HepG2 (cell line): Measurements from ENCODE around the gene COL8A2. TPM values are rescaled to one million over a fixed set of nuclear protein-coding genes. Genes with fewer than 3 reads are reported as not detected.

ENCODE experiments used
- CREM ChIP-seq, 2 experiments: sonication (generic) in 1 of 2; formaldehyde crosslinking in 1 of 2; IDR thresholded peaks; 2 replicates each; pipeline versions ENCODE4 v1.4.0 to v1.6.1; 2016 to 2020; ENCODE audit warnings: antibody characterized with exemption in 1 of 2, mild to moderate bottlenecking in 1 of 2, missing genetic modification reagents in 1 of 2
- FOXJ3 ChIP-seq: sonication (generic); formaldehyde crosslinking; IDR thresholded peaks from 2 replicates; pipeline ENCODE4 v1.4.0; 2020; ENCODE audit warnings: missing genetic modification reagents, mild to moderate bottlenecking, borderline replicate concordance
- GATA4 ChIP-seq: sonication (generic); IDR thresholded peaks from 2 replicates; pipeline ENCODE4 v1.6.1; 2016; ENCODE audit warnings: antibody characterized with exemption, low read depth, borderline replicate concordance
- HDAC6 ChIP-seq: fragments of 200-600 bp; sonication (generic); IDR thresholded peaks from 2 replicates; pipeline ENCODE4 v1.7.0; 2017; ENCODE audit warnings: mild to moderate bottlenecking, antibody characterized with exemption, low read length, low read depth
- HOXA9 ChIP-seq: sonication (generic); formaldehyde crosslinking; IDR thresholded peaks from 2 replicates; pipeline ENCODE4 v1.8.1; 2022; ENCODE audit warnings: missing genetic modification reagents, mild to moderate bottlenecking, moderate library complexity, borderline replicate concordance
- KLF6 ChIP-seq: IDR thresholded peaks from 2 replicates; pipeline ENCODE4 v1.8.0; 2016; ENCODE audit warnings: missing biosample characterization, missing genetic modification reagents
- LBX2 ChIP-seq: sonication (generic); formaldehyde crosslinking; IDR thresholded peaks from 2 replicates; pipeline ENCODE4 v1.5.0; 2020; ENCODE audit warnings: missing genetic modification reagents, mild to moderate bottlenecking, borderline replicate concordance
- MAFF ChIP-seq: IDR thresholded peaks from 2 replicates; pipeline ENCODE4 v1.6.1; 2011; ENCODE audit warnings: low read depth, low read length, improper control_type of control experiment
- MXD1 ChIP-seq: sonication (generic); formaldehyde crosslinking; IDR thresholded peaks from 2 replicates; pipeline ENCODE4 v1.4.0; 2020; ENCODE audit warnings: mild to moderate bottlenecking, missing genetic modification reagents
- NR2F2 ChIP-seq: IDR thresholded peaks from 2 replicates; pipeline ENCODE4 v1.6.1; 2012; ENCODE audit warnings: low read depth, inconsistent platforms, borderline replicate concordance
- SMAD3 ChIP-seq: sonication (generic); formaldehyde crosslinking; IDR thresholded peaks from 2 replicates; pipeline ENCODE4 v1.4.0; 2020; ENCODE audit warnings: missing genetic modification reagents
- SOX5 ChIP-seq: IDR thresholded peaks from 2 replicates; pipeline ENCODE4 v1.6.1; 2016; ENCODE audit warnings: borderline replicate concordance
- TSC22D2 ChIP-seq: sonication (generic); formaldehyde crosslinking; IDR thresholded peaks from 2 replicates; pipeline ENCODE4 v1.5.1; 2020; ENCODE audit warnings: missing genetic modification reagents, mild to moderate bottlenecking, borderline replicate concordance
- U2AF2 ChIP-seq: fragments of 200-400 bp; formaldehyde crosslinking; IDR thresholded peaks from 2 replicates; pipeline ENCODE4 v1.6.1; 2017; ENCODE audit warnings: low read depth, mild to moderate bottlenecking, low read length
- ZBTB37 ChIP-seq: sonication (generic); formaldehyde crosslinking; IDR thresholded peaks from 2 replicates; pipeline ENCODE4 v1.4.0; 2020; ENCODE audit warnings: mild to moderate bottlenecking, missing genetic modification reagents
- ZMYM2 ChIP-seq: sonication (generic); formaldehyde crosslinking; IDR thresholded peaks from 2 replicates; pipeline ENCODE4 v1.8.0; 2022; ENCODE audit warnings: mild to moderate bottlenecking, missing genetic modification reagents
- ZNF230 ChIP-seq: sonication (generic); formaldehyde crosslinking; IDR thresholded peaks from 2 replicates; pipeline ENCODE4 v1.4.0; 2020; ENCODE audit warnings: mild to moderate bottlenecking, missing genetic modification reagents
- ZNF431 ChIP-seq: sonication (generic); formaldehyde crosslinking; IDR thresholded peaks from 2 replicates; pipeline ENCODE4 v1.9.0; 2022; ENCODE audit warnings: missing genetic modification reagents, low read depth, mild to moderate bottlenecking, borderline replicate concordance
- ZNF713 ChIP-seq: sonication (generic); formaldehyde crosslinking; IDR thresholded peaks from 2 replicates; pipeline ENCODE4 v1.4.0; 2020; ENCODE audit warnings: mild to moderate bottlenecking, missing genetic modification reagents
- polyA plus RNA-seq, 8 experiments: library from polyadenylated mRNA; depleted of rRNA in 3 of 8; stranded (reverse) in 7 of 8; unstranded in 1 of 8; fragments of >200 nt; fragmentation: Illumina TruSeq in 4 of 8; extraction: Trizol in 4 of 8; gene quantifications; 2 replicates each; pipeline versions ENCODE4 v1.2.1 to v1.2.3, GENCODE V29; 2011 to 2016; ENCODE audit warnings: low read depth in 4 of 8, missing spikeins in 1 of 8, mixed read lengths in 1 of 8; ENCODE audit not compliant: insufficient read depth in 1 of 8
- total RNA-seq, 5 experiments: library from RNA; depleted of rRNA; stranded (reverse); fragments of >200 nt; fragmentation: Illumina TruSeq; extraction: Trizol; gene quantifications; 2 replicates each; pipeline ENCODE4 v1.2.3, GENCODE V29; 2016; ENCODE audit warnings: low read depth in 1 of 5
- TF ChIP-seq, protein P1 (sequence below): sonication (generic); formaldehyde crosslinking; IDR thresholded peaks from 2 replicates; pipeline ENCODE4 v1.8.0; 2022; ENCODE audit warnings: mild to moderate bottlenecking, missing genetic modification reagents; ENCODE audit not compliant: insufficient replicate concordance
- TF ChIP-seq, protein P2 (sequence below): sonication (generic); formaldehyde crosslinking; IDR thresholded peaks from 2 replicates; pipeline ENCODE4 v1.4.0; 2020; ENCODE audit warnings: mild to moderate bottlenecking, low read depth, missing genetic modification reagents
- TF ChIP-seq, protein P3 (sequence below): IDR thresholded peaks from 2 replicates; pipeline ENCODE4 v1.6.1; 2016; ENCODE audit warnings: mild to moderate bottlenecking, missing biosample characterization, missing genetic modification reagents

The COL8A2 gene
- total and polyA plus RNA-seq, 2 of the 13 experiments (the other 11 are each of a cell fraction or from before 2014, with no cell fraction given): 0.13 to 0.24 TPM

DNA sequence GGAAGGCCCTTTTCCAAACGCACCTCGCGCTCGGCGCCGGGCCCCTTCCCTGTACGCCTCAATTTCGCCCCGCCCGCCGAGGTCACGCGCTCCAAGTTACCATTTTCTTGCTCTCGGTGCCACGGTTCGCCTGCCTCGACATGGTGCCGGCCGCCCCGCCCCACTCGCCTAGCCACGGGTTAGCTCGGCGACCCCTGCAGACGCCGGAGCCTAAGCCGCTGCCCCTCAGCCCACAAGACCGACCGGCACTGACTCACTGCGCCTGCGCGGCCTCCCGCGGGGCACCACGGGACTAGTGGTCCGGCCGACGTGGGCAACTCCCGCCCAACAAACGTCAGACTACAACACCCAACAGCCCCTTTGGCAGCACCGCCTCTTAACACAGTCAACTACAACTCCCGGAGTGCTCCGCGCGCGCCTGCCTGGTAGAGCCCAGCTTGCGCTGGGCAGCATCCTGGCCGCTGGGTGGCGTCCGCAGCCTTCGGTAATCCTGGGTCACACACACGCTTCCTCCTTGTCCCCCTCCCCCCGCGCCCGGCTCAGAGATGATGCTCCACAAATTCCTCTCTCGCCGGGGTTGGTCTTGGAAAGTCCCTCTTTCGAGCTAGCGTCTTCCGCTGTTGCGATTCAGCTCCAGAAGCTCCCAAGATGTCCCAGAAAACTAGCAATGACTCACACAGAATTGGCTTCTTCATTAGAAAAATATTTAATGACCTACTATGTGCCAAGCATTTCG is 24.4 kb upstream of the COL8A2 start, which contains the start of gene TRAPPC3 (continued):
- TF ChIP-seq, protein P1, sequence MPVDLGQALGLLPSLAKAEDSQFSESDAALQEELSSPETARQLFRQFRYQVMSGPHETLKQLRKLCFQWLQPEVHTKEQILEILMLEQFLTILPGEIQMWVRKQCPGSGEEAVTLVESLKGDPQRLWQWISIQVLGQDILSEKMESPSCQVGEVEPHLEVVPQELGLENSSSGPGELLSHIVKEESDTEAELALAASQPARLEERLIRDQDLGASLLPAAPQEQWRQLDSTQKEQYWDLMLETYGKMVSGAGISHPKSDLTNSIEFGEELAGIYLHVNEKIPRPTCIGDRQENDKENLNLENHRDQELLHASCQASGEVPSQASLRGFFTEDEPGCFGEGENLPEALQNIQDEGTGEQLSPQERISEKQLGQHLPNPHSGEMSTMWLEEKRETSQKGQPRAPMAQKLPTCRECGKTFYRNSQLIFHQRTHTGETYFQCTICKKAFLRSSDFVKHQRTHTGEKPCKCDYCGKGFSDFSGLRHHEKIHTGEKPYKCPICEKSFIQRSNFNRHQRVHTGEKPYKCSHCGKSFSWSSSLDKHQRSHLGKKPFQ (CRISPR knock-in tag): peak; percentile 82
- TF ChIP-seq NR2F2: no peak
- no peak for TF ChIP-seq FOXJ3 (CRISPR knock-in tag)
- TF ChIP-seq SOX5 (CRISPR knock-in tag): peak; percentile 24; the same call in 1 of the 2 replicates
- TF ChIP-seq, protein P2, sequence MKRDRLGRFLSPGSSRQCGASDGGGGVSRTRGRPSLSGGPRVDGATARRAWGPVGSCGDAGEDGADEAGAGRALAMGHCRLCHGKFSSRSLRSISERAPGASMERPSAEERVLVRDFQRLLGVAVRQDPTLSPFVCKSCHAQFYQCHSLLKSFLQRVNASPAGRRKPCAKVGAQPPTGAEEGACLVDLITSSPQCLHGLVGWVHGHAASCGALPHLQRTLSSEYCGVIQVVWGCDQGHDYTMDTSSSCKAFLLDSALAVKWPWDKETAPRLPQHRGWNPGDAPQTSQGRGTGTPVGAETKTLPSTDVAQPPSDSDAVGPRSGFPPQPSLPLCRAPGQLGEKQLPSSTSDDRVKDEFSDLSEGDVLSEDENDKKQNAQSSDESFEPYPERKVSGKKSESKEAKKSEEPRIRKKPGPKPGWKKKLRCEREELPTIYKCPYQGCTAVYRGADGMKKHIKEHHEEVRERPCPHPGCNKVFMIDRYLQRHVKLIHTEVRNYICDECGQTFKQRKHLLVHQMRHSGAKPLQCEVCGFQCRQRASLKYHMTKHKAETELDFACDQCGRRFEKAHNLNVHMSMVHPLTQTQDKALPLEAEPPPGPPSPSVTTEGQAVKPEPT (CRISPR knock-in tag): no peak
- TF ChIP-seq TSC22D2 (CRISPR knock-in tag): no peak
- TF ChIP-seq GATA4: no peak; the same call in 1 of the 2 replicates
- TF ChIP-seq MAFF: peak; percentile 12; the same call in 1 of the 2 replicates
- peak; percentile 47; the same call in 1 of the 2 replicates for TF ChIP-seq ZBTB37 (CRISPR knock-in tag)
- no peak for TF ChIP-seq ZNF431 (CRISPR knock-in tag)
- TF ChIP-seq KLF6 (CRISPR knock-in tag): peak; percentile 59; the same call in 1 of the 2 replicates
- TF ChIP-seq ZNF713: no peak
- TF ChIP-seq LBX2 (CRISPR knock-in tag): no peak; the same call in 1 of the 2 replicates
- peak; percentile 98 for TF ChIP-seq CREM (IDR thresholded peaks at IDR 0.05)
- TF ChIP-seq CREM (CRISPR knock-in tag; IDR thresholded peaks at IDR 0.05): no peak
- TF ChIP-seq, protein P3, sequence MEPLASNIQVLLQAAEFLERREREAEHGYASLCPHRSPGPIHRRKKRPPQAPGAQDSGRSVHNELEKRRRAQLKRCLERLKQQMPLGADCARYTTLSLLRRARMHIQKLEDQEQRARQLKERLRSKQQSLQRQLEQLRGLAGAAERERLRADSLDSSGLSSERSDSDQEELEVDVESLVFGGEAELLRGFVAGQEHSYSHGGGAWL (CRISPR knock-in tag): no peak
- no peak for TF ChIP-seq HDAC6
- TF ChIP-seq SMAD3 (CRISPR knock-in tag): peak; percentile 49; the same call in 1 of the 2 replicates
- 0 out of 2 replicates have a peak, but pooled peaks have one; percentile 73 for TF ChIP-seq ZNF230
- peak; percentile 79 for TF ChIP-seq MXD1 (CRISPR knock-in tag)
- no peak for TF ChIP-seq HOXA9 (CRISPR knock-in tag)
- TF ChIP-seq U2AF2: no peak
- no peak for TF ChIP-seq ZMYM2
